ENCODE data around the gene GPRC5A.

DNA sequence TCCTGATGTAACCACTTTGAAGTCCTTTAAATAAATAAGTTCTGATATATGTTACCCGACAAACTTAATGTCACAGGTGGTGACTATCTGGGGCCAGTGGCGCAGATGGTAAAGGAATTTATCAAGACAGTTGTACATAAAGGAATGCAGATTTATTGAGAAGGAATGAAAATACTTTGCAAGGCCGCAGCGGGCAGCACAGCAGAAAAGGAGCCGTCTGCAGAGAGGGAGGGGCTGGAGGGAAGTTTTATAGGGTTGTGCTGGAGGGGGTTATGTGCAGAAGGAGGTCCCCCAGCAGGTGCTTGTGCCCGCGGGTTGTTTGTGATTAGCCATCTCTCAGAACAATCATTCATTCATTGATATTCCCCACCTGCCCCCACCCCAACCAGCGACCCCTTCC, 43.2 kb downstream of the GPRC5A start:
- TF ChIP-seq POLR2AphosphoS5 (IDR thresholded peaks at IDR 0.05) (no peak), POLR2A (IDR thresholded peaks at IDR 0.05; ENCODE audit: low read depth) (no peak)
- TF ChIP-seq, protein P1, sequence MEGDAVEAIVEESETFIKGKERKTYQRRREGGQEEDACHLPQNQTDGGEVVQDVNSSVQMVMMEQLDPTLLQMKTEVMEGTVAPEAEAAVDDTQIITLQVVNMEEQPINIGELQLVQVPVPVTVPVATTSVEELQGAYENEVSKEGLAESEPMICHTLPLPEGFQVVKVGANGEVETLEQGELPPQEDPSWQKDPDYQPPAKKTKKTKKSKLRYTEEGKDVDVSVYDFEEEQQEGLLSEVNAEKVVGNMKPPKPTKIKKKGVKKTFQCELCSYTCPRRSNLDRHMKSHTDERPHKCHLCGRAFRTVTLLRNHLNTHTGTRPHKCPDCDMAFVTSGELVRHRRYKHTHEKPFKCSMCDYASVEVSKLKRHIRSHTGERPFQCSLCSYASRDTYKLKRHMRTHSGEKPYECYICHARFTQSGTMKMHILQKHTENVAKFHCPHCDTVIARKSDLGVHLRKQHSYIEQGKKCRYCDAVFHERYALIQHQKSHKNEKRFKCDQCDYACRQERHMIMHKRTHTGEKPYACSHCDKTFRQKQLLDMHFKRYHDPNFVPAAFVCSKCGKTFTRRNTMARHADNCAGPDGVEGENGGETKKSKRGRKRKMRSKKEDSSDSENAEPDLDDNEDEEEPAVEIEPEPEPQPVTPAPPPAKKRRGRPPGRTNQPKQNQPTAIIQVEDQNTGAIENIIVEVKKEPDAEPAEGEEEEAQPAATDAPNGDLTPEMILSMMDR (IDR thresholded peaks at IDR 0.05): no peak

Data from esophagus muscularis mucosa (tissue), 3 donors.